ENCODE data around the gene QRICH2. TPM values are rescaled to one million over a fixed set of nuclear protein-coding genes. Genes with fewer than 3 reads are reported as not detected.

Gene QRICH2
- total RNA-seq, 1 donor from 2014 or later, result 11.7 TPM

DNA sequence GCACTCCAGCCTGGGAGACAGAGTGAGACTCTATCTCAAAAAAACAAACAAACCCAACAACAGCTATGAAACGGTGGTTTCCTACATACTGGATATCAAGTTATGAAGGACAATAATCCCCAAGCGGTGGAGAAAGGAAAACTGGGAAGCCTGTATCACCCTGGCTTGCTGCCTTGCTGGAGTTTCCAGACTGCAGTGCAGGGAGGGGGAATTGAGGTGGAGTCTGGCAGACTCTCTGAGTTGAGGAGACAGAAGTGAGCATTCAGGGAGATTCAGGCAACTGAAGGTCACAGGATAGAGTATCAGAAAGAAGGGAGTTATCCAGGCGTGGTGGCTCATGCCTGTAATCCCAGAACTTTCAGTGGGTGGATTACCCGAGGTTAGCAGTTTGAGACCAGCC is 11.9 kb downstream of the QRICH2 start:
- Mint-ChIP-seq H3K4me3 (no peak overlapping the region), H3K27me3 (no peaks in the 10 kb centered on the region), H3K9me3 (no peaks in the 10 kb centered on the region), H3K4me1 (ENCODE audit: unreplicated experiment) (peaks cover 4% of the 10 kb centered on the region), H3K27ac (no peak overlapping the region), H3K36me3 (no peaks in the 10 kb centered on the region)
- DNase-seq (ENCODE audit: extremely low spot score, unreplicated experiment), result no peak
- TF ChIP-seq, protein P1, sequence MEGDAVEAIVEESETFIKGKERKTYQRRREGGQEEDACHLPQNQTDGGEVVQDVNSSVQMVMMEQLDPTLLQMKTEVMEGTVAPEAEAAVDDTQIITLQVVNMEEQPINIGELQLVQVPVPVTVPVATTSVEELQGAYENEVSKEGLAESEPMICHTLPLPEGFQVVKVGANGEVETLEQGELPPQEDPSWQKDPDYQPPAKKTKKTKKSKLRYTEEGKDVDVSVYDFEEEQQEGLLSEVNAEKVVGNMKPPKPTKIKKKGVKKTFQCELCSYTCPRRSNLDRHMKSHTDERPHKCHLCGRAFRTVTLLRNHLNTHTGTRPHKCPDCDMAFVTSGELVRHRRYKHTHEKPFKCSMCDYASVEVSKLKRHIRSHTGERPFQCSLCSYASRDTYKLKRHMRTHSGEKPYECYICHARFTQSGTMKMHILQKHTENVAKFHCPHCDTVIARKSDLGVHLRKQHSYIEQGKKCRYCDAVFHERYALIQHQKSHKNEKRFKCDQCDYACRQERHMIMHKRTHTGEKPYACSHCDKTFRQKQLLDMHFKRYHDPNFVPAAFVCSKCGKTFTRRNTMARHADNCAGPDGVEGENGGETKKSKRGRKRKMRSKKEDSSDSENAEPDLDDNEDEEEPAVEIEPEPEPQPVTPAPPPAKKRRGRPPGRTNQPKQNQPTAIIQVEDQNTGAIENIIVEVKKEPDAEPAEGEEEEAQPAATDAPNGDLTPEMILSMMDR (conservative IDR thresholded peaks at IDR 0.05), result no peak

DNA sequence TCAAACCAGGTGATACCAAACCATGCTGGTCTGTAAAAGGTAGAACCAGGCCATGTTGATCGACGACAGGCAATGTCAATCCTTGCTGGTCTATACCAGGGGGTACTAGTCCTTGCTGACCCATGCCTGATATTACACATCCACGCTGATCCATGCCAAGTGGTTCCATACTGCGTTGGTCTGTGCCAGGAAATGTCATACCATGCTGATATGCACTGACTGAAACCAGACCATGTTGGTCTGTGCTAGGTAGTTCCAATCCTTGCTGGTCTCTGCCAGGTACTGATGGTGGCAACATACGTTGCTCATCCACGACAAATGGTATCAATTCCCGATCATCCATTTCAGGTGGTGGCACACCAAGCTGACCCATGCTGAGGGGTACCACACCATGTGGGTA is 15.0 kb downstream of the QRICH2 start:
- Mint-ChIP-seq H3K27ac (no peak overlapping the region), H3K4me3 (no peak overlapping the region), H3K36me3 (no peaks in the 10 kb centered on the region), H3K4me1 (ENCODE audit: unreplicated experiment) (no peaks in the 10 kb centered on the region), H3K9me3 (no peaks in the 10 kb centered on the region), H3K27me3 (no peaks in the 10 kb centered on the region)
- TF ChIP-seq, protein P1 (conservative IDR thresholded peaks at IDR 0.05), result no peak
- DNase-seq (ENCODE audit: extremely low spot score, unreplicated experiment), result no peak

DNA sequence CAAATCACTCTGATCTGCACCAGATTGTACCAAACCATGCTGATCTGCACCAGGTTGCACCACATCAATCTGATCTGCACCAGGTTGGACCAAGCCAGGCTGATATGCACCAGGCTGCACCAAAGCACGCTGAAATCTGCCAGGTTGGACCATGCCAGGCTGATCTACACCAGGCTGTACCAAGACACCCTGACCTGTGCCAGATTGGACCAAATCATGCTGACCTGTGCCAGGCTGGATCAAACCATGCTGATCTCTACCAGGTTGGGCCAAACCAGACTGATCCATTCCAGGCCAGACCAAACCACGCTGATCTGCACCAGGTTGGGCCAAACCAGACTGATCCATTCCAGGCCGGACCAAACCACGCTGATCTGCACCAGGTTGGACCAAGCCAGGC is 15.5 kb downstream of the QRICH2 start:
- no peaks in the 10 kb centered on the region for H3K9me3 Mint-ChIP-seq
- TF ChIP-seq, protein P1 (conservative IDR thresholded peaks at IDR 0.05), result no peak
- H3K4me3 Mint-ChIP-seq, result no peak overlapping the region
- H3K27me3 Mint-ChIP-seq, result no peaks in the 10 kb centered on the region
- no peaks in the 10 kb centered on the region for H3K36me3 Mint-ChIP-seq
- H3K4me1 Mint-ChIP-seq (ENCODE audit: unreplicated experiment), result no peaks in the 10 kb centered on the region
- no peak overlapping the region for H3K27ac Mint-ChIP-seq
- no peak for DNase-seq (ENCODE audit: extremely low spot score, unreplicated experiment)

DNA sequence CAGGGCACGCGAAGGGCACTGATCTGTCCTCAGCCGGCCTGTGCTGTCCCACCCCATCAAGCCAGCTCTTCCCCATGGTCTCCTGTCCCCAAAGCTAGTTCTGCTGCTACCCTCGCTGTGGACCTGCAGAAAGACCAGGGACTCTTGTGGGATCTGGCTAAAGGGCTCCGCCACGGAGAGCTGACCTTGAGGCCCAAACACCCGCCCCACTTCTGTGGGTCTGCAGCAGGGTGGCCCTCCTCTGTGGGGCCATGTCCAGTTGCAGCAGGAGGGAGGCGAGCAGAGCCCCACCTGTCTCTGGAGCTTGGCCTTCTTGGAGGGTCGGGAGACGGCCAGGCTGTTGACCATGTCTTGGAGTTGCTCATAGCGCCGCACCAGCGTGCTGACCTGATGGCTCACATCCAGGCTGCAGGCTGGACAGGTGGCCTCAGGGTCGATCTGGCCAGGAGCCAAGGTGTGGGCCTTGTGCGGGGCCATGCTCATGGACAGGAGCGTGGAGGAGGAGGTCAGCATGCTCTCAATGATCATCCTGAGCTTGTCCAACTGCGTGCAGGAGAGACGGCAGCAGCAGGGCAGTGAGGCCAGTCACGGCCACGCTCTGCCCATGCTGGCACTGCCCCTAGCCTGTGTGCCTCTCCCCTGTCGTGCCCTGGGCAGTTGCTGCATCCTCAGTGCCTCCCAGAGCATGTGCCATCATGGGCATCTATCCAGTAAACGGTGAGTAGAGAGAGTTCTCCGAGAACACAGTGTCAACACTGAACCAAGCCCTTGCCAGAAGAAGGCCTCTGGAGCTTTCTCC is 26.3 kb downstream of the QRICH2 start:
- Mint-ChIP-seq H3K9me3 (no peaks in the 10 kb centered on the region), H3K27me3 (no peaks in the 10 kb centered on the region), H3K4me3 (no peak overlapping the region), H3K4me1 (ENCODE audit: unreplicated experiment) (peaks cover 3% of the 10 kb centered on the region), H3K27ac (no peak overlapping the region), H3K36me3 (peaks cover 3% of the 10 kb centered on the region)
- DNase-seq (ENCODE audit: extremely low spot score, unreplicated experiment), result no peak
- TF ChIP-seq, protein P1 (conservative IDR thresholded peaks at IDR 0.05), result no peak

DNA sequence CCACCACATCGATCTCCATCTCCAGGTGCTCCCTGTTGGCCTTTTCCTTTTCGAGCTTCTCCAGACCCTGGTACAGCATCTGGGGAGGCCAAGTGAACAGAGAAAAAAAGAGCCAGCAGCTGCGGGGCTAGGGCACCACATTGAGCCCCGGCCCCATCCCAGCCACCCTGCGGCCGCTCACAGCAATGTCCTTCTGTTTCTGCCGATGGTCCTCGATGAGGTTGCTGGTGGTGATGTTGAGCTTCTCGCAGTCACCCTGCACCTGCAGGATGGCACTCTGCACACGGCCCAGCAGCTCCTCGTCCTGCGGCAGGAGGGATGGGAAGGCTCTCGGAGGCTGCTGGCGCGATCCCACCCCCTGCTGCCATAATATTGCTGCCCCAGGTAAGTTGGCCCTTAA is 27.4 kb downstream of the QRICH2 start:
- no peaks in the 10 kb centered on the region for H3K27me3 Mint-ChIP-seq
- TF ChIP-seq, protein P1 (conservative IDR thresholded peaks at IDR 0.05), result no peak

More for the DNA sequence above, 27.4 kb downstream of the QRICH2 start:
- no peak for DNase-seq (ENCODE audit: extremely low spot score, unreplicated experiment)
- H3K36me3 Mint-ChIP-seq, result no peaks in the 10 kb centered on the region
- H3K4me3 Mint-ChIP-seq, result no peak overlapping the region
- no peaks in the 10 kb centered on the region for H3K9me3 Mint-ChIP-seq
- H3K27ac Mint-ChIP-seq, result no peak overlapping the region
- H3K4me1 Mint-ChIP-seq (ENCODE audit: unreplicated experiment), result peaks cover 7% of the 10 kb centered on the region
